Measurements from ENCODE around the gene DPP9.

GRCh38 chr19:4654437-4655361, 68.9 kb downstream of the DPP9 start:
- TF ChIP-seq BHLHE40 (IDR thresholded peaks at IDR 0.05; ENCODE audit: low read depth, low read length) (no peak), RCOR1 (IDR thresholded peaks at IDR 0.05; ENCODE audit: low read depth, low read length) (no peak), CTCF (IDR thresholded peaks at IDR 0.05) (no peak), HMGXB4 (CRISPR knock-in tag; IDR thresholded peaks at IDR 0.05; ENCODE audit: borderline replicate concordance) (no peak), EP300 (IDR thresholded peaks at IDR 0.05) (no peak), E2F6 (IDR thresholded peaks at IDR 0.05; ENCODE audit: borderline replicate concordance, low read depth) (no peak), POLR2A (IDR thresholded peaks at IDR 0.05; ENCODE audit: low read length) (no peak), ELK1 (IDR thresholded peaks at IDR 0.05; ENCODE audit: low read depth, low read length) (no peak)

Measured in A549 (cell line).